WTC11 (cell line): ENCODE measurements around the gene TMC4. TPM values are rescaled to one million over a fixed set of nuclear protein-coding genes. Genes with fewer than 3 reads are reported as not detected.

Experiments used
- ATF1 ChIP-seq: sonication (generic); formaldehyde crosslinking; IDR thresholded peaks from 2 replicates; pipeline ENCODE4 v1.8.1; 2023; ENCODE audit warnings: mild to moderate bottlenecking, moderate library complexity, missing genetic modification reagents
- CREM ChIP-seq: sonication (generic); formaldehyde crosslinking; IDR thresholded peaks from 2 replicates; pipeline ENCODE4 v1.8.1; 2022; ENCODE audit warnings: mild to moderate bottlenecking, missing genetic modification reagents, moderate library complexity
- FOXJ3 ChIP-seq: sonication (generic); formaldehyde crosslinking; IDR thresholded peaks from 2 replicates; pipeline ENCODE4 v1.9.0; 2021; ENCODE audit warnings: missing genetic modification reagents, mild to moderate bottlenecking, borderline replicate concordance
- GABPB1 ChIP-seq: sonication (generic); formaldehyde crosslinking; IDR thresholded peaks from 2 replicates; pipeline ENCODE4 v1.8.1; 2023; ENCODE audit warnings: mild to moderate bottlenecking, missing genetic modification reagents
- GTF2I ChIP-seq: fragments of 250-450 bp; sonication (Bioruptor Pico); conservative IDR thresholded peaks from 2 replicates; pipeline ENCODE4 v1.4.0; 2021; ENCODE audit warnings: mild to moderate bottlenecking
- HMGA2 ChIP-seq: fragments of 250-450 bp; sonication (Bioruptor Pico); IDR thresholded peaks from 2 replicates; pipeline ENCODE4 v1.4.0; 2021; ENCODE audit warnings: mild to moderate bottlenecking, moderate library complexity
- KAT7 ChIP-seq: sonication (generic); formaldehyde crosslinking; IDR thresholded peaks from 2 replicates; pipeline ENCODE4 v1.8.1; 2023; ENCODE audit warnings: missing genetic modification reagents, mild to moderate bottlenecking, borderline replicate concordance
- MYBL2 ChIP-seq: sonication (generic); formaldehyde crosslinking; IDR thresholded peaks from 2 replicates; pipeline ENCODE4 v1.8.1; 2023; ENCODE audit warnings: mild to moderate bottlenecking, moderate library complexity, missing genetic modification reagents
- NR1H2 ChIP-seq: sonication (generic); formaldehyde crosslinking; IDR thresholded peaks from 2 replicates; pipeline ENCODE4 v1.9.0; 2021; ENCODE audit warnings: mild to moderate bottlenecking, moderate library complexity, missing genetic modification reagents
- PRRX2 ChIP-seq: fragments of 250-450 bp; sonication (Bioruptor Pico); IDR thresholded peaks from 2 replicates; pipeline ENCODE4 v1.8.0; 2021; ENCODE audit warnings: mild to moderate bottlenecking
- SMAD3 ChIP-seq: sonication (generic); formaldehyde crosslinking; IDR thresholded peaks from 2 replicates; pipeline ENCODE4 v1.8.0; 2022; ENCODE audit warnings: missing genetic modification reagents, mild to moderate bottlenecking, borderline replicate concordance
- SP1 ChIP-seq: sonication (generic); formaldehyde crosslinking; conservative IDR thresholded peaks from 2 replicates; pipeline ENCODE4 v1.8.1; 2022; ENCODE audit warnings: missing genetic modification reagents
- TEAD1 ChIP-seq: sonication (generic); formaldehyde crosslinking; IDR thresholded peaks from 2 replicates; pipeline ENCODE4 v1.8.0; 2022; ENCODE audit warnings: mild to moderate bottlenecking, missing genetic modification reagents
- ZNF317 ChIP-seq: sonication (generic); formaldehyde crosslinking; IDR thresholded peaks from 2 replicates; pipeline ENCODE4 v1.8.1; 2023; ENCODE audit warnings: low read depth, mild to moderate bottlenecking, moderate library complexity, missing genetic modification reagents, borderline replicate concordance
- total RNA-seq: library from RNA; stranded (reverse); gene quantifications from 3 replicates; pipeline ENCODE4 v1.2.3, GENCODE V29; 2021
- TF ChIP-seq, protein P1 (sequence below): sonication (generic); formaldehyde crosslinking; IDR thresholded peaks from 2 replicates; pipeline ENCODE4 v1.8.1; 2023; ENCODE audit warnings: mild to moderate bottlenecking, missing genetic modification reagents, borderline replicate concordance
- TF ChIP-seq, protein P2 (sequence below): sonication (generic); formaldehyde crosslinking; IDR thresholded peaks from 2 replicates; pipeline ENCODE4 v1.8.1; 2023; ENCODE audit warnings: mild to moderate bottlenecking, missing genetic modification reagents
- TF ChIP-seq, protein P3 (sequence below): sonication (generic); formaldehyde crosslinking; IDR thresholded peaks from 2 replicates; pipeline ENCODE4 v1.8.1; 2022; ENCODE audit warnings: missing genetic modification reagents, borderline replicate concordance
- TF ChIP-seq, protein P4 (sequence below): sonication (generic); formaldehyde crosslinking; conservative IDR thresholded peaks from 2 replicates; pipeline ENCODE4 v1.8.1; 2022; ENCODE audit warnings: mild to moderate bottlenecking, missing genetic modification reagents
- TF ChIP-seq, protein P5 (sequence below): sonication (generic); formaldehyde crosslinking; IDR thresholded peaks from 2 replicates; pipeline ENCODE4 v1.8.0; 2022; ENCODE audit warnings: missing genetic modification reagents
- TF ChIP-seq, protein P6 (sequence below): sonication (generic); formaldehyde crosslinking; IDR thresholded peaks from 2 replicates; pipeline ENCODE4 v1.8.1; 2023; ENCODE audit warnings: mild to moderate bottlenecking, moderate library complexity, missing genetic modification reagents
- TF ChIP-seq, protein P7 (sequence below): fragments of 250-450 bp; sonication (Bioruptor Pico); IDR thresholded peaks from 2 replicates; pipeline ENCODE4 v1.9.0; 2021; ENCODE audit warnings: mild to moderate bottlenecking

Gene TMC4
- total RNA-seq, 1 experiment from 2014 or later, result 9.3 TPM

DNA sequence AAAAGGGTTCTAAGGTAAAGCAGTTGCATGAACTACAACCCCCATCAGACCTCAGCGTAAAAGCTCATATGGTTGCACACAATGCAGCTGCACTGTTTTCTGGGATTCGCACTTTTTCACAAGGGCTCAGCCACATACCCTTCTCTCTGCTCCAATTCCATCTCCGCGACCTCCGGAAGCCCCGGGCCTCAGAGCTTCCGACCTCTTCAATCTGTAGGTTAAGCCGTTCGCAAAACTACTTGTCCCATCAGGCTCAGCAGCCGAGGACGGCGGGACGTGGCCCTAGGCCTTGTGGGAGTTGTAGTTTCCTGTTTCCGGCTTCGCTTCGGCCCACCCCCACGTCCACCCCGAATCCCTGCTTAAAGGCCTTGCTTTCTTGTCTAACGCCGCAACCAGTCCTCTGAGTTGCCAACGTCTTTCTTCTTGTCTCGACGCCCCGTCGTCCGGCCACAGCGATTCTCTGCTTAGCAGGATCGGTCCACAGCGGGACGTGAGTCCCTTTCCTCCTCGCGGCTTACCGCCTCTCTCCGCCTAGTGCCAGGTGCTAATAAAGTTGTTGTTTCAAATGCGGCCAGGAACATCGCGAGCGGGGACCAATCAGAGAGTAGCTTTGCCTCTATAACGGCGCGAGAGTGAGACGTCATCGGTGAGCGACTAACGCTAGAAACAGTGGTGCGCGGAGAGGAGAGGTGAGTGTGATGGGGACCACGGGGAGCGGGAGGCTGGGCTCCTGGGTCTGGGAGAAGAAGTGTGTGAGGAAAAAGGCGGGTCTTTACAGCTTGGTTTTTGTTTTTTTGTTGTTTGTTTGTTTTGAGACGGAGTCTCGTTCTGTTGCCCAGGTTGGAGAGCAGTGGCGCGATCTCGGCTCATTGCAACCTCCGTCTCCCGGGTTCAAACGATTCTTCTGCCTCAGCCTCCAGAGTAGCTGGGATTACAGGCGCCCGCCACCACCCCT lies 57.6 kb downstream of the TMC4 start, which contains the start of the genes PRPF31 and TFPT (continued):
- TF ChIP-seq, protein P1, sequence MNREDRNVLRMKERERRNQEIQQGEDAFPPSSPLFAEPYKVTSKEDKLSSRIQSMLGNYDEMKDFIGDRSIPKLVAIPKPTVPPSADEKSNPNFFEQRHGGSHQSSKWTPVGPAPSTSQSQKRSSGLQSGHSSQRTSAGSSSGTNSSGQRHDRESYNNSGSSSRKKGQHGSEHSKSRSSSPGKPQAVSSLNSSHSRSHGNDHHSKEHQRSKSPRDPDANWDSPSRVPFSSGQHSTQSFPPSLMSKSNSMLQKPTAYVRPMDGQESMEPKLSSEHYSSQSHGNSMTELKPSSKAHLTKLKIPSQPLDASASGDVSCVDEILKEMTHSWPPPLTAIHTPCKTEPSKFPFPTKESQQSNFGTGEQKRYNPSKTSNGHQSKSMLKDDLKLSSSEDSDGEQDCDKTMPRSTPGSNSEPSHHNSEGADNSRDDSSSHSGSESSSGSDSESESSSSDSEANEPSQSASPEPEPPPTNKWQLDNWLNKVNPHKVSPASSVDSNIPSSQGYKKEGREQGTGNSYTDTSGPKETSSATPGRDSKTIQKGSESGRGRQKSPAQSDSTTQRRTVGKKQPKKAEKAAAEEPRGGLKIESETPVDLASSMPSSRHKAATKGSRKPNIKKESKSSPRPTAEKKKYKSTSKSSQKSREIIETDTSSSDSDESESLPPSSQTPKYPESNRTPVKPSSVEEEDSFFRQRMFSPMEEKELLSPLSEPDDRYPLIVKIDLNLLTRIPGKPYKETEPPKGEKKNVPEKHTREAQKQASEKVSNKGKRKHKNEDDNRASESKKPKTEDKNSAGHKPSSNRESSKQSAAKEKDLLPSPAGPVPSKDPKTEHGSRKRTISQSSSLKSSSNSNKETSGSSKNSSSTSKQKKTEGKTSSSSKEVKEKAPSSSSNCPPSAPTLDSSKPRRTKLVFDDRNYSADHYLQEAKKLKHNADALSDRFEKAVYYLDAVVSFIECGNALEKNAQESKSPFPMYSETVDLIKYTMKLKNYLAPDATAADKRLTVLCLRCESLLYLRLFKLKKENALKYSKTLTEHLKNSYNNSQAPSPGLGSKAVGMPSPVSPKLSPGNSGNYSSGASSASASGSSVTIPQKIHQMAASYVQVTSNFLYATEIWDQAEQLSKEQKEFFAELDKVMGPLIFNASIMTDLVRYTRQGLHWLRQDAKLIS, result no peak
- TF ChIP-seq GTF2I (CRISPR knock-in tag) (no peak), GABPB1 (CRISPR knock-in tag) (peak; percentile 26; the same call in 1 of the 2 replicates), FOXJ3 (CRISPR knock-in tag) (no peak), ZNF317 (CRISPR knock-in tag) (no peak), KAT7 (CRISPR knock-in tag) (0 out of 2 replicates have a peak, but pooled peaks have one; percentile 63), NR1H2 (CRISPR knock-in tag) (no peak), PRRX2 (CRISPR knock-in tag) (no peak), HMGA2 (CRISPR knock-in tag) (no peak), CREM (CRISPR knock-in tag) (peak; percentile 99), ATF1 (CRISPR knock-in tag) (peak; percentile 95; the same call in 1 of the 2 replicates), SP1 (CRISPR knock-in tag) (peak; percentile 80; the same call in 1 of the 2 replicates), TEAD1 (peak; percentile 60; the same call in 1 of the 2 replicates), SMAD3 (CRISPR knock-in tag) (no peak), MYBL2 (CRISPR knock-in tag) (no peak)
- TF ChIP-seq, protein P2, sequence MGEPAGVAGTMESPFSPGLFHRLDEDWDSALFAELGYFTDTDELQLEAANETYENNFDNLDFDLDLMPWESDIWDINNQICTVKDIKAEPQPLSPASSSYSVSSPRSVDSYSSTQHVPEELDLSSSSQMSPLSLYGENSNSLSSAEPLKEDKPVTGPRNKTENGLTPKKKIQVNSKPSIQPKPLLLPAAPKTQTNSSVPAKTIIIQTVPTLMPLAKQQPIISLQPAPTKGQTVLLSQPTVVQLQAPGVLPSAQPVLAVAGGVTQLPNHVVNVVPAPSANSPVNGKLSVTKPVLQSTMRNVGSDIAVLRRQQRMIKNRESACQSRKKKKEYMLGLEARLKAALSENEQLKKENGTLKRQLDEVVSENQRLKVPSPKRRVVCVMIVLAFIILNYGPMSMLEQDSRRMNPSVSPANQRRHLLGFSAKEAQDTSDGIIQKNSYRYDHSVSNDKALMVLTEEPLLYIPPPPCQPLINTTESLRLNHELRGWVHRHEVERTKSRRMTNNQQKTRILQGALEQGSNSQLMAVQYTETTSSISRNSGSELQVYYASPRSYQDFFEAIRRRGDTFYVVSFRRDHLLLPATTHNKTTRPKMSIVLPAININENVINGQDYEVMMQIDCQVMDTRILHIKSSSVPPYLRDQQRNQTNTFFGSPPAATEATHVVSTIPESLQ (CRISPR knock-in tag), result no peak
- TF ChIP-seq, protein P3, sequence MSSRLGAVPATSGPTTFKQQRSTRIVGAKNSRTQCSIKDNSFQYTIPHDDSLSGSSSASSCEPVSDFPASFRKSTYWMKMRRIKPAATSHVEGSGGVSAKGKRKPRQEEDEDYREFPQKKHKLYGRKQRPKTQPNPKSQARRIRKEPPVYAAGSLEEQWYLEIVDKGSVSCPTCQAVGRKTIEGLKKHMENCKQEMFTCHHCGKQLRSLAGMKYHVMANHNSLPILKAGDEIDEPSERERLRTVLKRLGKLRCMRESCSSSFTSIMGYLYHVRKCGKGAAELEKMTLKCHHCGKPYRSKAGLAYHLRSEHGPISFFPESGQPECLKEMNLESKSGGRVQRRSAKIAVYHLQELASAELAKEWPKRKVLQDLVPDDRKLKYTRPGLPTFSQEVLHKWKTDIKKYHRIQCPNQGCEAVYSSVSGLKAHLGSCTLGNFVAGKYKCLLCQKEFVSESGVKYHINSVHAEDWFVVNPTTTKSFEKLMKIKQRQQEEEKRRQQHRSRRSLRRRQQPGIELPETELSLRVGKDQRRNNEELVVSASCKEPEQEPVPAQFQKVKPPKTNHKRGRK (CRISPR knock-in tag), result no peak
- TF ChIP-seq, protein P4, sequence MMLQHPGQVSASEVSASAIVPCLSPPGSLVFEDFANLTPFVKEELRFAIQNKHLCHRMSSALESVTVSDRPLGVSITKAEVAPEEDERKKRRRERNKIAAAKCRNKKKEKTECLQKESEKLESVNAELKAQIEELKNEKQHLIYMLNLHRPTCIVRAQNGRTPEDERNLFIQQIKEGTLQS (CRISPR knock-in tag), result no peak
- TF ChIP-seq, protein P5, sequence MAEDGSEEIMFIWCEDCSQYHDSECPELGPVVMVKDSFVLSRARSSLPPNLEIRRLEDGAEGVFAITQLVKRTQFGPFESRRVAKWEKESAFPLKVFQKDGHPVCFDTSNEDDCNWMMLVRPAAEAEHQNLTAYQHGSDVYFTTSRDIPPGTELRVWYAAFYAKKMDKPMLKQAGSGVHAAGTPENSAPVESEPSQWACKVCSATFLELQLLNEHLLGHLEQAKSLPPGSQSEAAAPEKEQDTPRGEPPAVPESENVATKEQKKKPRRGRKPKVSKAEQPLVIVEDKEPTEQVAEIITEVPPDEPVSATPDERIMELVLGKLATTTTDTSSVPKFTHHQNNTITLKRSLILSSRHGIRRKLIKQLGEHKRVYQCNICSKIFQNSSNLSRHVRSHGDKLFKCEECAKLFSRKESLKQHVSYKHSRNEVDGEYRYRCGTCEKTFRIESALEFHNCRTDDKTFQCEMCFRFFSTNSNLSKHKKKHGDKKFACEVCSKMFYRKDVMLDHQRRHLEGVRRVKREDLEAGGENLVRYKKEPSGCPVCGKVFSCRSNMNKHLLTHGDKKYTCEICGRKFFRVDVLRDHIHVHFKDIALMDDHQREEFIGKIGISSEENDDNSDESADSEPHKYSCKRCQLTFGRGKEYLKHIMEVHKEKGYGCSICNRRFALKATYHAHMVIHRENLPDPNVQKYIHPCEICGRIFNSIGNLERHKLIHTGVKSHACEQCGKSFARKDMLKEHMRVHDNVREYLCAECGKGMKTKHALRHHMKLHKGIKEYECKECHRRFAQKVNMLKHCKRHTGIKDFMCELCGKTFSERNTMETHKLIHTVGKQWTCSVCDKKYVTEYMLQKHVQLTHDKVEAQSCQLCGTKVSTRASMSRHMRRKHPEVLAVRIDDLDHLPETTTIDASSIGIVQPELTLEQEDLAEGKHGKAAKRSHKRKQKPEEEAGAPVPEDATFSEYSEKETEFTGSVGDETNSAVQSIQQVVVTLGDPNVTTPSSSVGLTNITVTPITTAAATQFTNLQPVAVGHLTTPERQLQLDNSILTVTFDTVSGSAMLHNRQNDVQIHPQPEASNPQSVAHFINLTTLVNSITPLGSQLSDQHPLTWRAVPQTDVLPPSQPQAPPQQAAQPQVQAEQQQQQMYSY (CRISPR knock-in tag), result no peak
- TF ChIP-seq, protein P6, sequence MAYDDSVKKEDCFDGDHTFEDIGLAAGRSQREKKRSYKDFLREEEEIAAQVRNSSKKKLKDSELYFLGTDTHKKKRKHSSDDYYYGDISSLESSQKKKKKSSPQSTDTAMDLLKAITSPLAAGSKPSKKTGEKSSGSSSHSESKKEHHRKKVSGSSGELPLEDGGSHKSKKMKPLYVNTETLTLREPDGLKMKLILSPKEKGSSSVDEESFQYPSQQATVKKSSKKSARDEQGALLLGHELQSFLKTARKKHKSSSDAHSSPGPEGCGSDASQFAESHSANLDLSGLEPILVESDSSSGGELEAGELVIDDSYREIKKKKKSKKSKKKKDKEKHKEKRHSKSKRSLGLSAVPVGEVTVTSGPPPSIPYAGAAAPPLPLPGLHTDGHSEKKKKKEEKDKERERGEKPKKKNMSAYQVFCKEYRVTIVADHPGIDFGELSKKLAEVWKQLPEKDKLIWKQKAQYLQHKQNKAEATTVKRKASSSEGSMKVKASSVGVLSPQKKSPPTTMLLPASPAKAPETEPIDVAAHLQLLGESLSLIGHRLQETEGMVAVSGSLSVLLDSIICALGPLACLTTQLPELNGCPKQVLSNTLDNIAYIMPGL, result peak; percentile 54; the same call in 1 of the 2 replicates
- TF ChIP-seq, protein P7, sequence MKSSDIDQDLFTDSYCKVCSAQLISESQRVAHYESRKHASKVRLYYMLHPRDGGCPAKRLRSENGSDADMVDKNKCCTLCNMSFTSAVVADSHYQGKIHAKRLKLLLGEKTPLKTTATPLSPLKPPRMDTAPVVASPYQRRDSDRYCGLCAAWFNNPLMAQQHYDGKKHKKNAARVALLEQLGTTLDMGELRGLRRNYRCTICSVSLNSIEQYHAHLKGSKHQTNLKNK (CRISPR knock-in tag), result no peak
